GM18909 (cell line): ENCODE data around the gene CHRNB2.

Experiments used
- ATAC-seq: cut with Tn5 transposase; IDR thresholded peaks from one replicate; pipeline ENCODE4 v1.9.1; 2021; ENCODE audit warnings: mild to moderate bottlenecking; ENCODE audit not compliant: unreplicated experiment, poor library complexity

The CHRNB2 gene

DNA sequence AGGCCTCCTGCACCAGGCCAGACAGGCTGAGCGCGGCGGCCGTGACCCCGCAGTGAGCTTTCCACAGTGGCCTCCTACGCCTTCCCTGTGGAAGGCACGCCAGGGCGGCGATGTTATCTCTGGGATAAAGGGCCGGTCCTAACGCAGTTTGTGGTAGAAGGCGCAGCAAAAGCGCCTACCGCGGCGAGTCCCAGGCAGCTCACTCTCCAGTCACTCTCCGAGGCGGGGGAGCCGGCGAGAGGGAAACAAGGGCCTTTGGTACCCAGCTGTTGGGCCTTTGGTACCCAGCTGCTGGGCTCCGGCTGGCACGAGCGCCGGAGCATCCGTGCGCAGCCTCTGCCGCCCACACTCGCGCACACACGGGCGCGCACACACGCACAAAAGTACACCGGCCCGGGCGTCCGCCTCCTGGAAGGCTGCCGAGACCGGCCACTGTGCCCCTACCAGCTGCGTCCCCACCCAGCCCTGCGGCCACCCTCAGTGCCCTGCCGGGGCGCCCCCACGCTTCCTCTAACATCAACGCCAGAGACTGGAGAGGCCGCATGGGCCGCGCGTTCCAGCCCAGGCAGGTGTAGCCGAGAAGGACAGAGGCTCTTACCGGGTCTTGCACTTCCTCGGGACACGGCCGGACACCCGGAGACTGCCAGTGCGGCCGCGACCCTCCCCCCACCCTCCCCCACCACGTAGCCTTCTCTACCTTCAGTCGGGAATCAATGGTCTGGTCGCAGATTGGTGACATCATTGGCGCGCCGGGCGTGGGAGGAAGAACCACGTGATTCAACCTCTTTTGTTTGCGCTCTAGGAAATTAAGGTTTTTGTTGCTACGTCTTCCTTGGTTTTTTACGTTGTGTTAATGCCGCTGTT lies 59.9 kb downstream of the CHRNB2 start:
- peak; percentile 64 for ATAC-seq

DNA sequence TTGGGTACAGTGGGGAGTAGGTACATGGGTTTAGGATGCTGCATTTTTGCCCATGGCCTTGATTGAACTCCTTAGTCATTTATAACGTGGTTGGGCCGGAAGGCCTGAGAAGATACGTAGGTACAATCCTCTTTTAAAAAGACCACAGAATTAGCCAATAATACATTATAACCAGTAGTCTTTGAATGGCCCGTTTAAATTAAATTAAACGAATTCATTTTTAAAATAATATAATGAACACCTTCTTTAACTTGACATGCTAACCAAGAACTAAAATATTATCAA lies 60.5 kb downstream of the CHRNB2 start:
- no peak for ATAC-seq

GRCh38 chr1:154629061-154629674 lies 61.6 kb downstream of the CHRNB2 start:
- ATAC-seq = no peak
